Central memory CD8-positive, alpha-beta T cell (primary cell): ENCODE data around the gene CCDC92.

ENCODE experiments used
- ATAC-seq: fragments of 150-1000 bp; cut with Tn5 transposase; replicated peaks from 2 replicates; pipeline ENCODE4 v1.10.0; 2022; ENCODE audit warnings: mild to moderate bottlenecking, moderate FRiP score, moderate number of reproducible peaks; ENCODE audit not compliant: poor library complexity, severe bottlenecking; ENCODE audit errors: extremely low read depth
- DNase-seq, 2 donors: peaks; one replicate each; pipeline ENCODE4 v3.0.0; 2021; ENCODE audit warnings: low spot score in 2 of 2
- H3K27ac Mint-ChIP-seq: one replicate; pipeline ENCODE4 v1.8.0; 2022; ENCODE audit warnings: low read depth, mild to moderate bottlenecking, moderate library complexity, mixed read lengths
- H3K27me3 Mint-ChIP-seq: one replicate; pipeline ENCODE4 v1.8.0; 2022; ENCODE audit warnings: mixed read lengths
- H3K36me3 Mint-ChIP-seq: one replicate; pipeline ENCODE4 v1.8.0; 2022; ENCODE audit warnings: mild to moderate bottlenecking, moderate library complexity, mixed read lengths; ENCODE audit not compliant: insufficient read depth
- H3K4me1 Mint-ChIP-seq: one replicate; pipeline ENCODE4 v1.8.0; 2022; ENCODE audit warnings: mixed read lengths
- H3K4me3 Mint-ChIP-seq: one replicate; pipeline ENCODE4 v1.8.0; 2022; ENCODE audit warnings: mild to moderate bottlenecking, moderate library complexity, mixed read lengths
- H3K9me3 Mint-ChIP-seq: one replicate; pipeline ENCODE4 v1.8.0; 2022; ENCODE audit warnings: mixed read lengths

Gene CCDC92

GRCh38 chr12:123898673-123899072, 74.0 kb downstream of the CCDC92 start:
- Mint-ChIP-seq H3K36me3 (peaks cover 1% of the 10 kb centered on the region), H3K27ac (no peak overlapping the region), H3K4me1 (peaks cover 5% of the 10 kb centered on the region), H3K4me3 (no peak overlapping the region), H3K27me3 (peaks cover 45% of the 10 kb centered on the region), H3K9me3 (no peaks in the 10 kb centered on the region)
- DNase-seq, result no peak
- no peak for ATAC-seq

DNA sequence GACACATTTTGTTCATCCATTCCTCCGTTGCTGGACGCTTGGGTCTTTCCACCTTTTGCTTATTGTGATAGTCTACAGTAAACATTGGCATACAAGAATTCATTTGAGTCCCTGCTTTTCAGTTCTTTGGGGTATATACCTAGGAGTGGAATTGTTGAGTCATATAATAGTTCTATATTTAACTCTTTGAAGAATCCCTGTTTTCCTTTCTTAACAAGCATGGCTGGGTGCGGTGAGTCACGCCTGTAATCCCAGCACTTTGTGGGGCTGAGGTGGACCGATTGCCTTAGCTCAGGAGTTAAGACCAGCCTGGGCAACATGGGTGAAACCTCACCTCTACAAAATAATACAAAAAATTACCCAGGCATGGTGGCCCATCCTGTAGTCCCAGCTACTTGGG, 75.4 kb downstream of the CCDC92 start:
- Mint-ChIP-seq H3K36me3 (peaks cover 1% of the 10 kb centered on the region), H3K9me3 (no peaks in the 10 kb centered on the region), H3K27me3 (peaks cover 46% of the 10 kb centered on the region), H3K4me3 (no peak overlapping the region), H3K4me1 (peaks cover 5% of the 10 kb centered on the region), H3K27ac (no peak overlapping the region)
- no peak for ATAC-seq
- DNase-seq, result no peak

GRCh38 chr12:123896767-123897166, 75.9 kb downstream of the CCDC92 start:
- Mint-ChIP-seq H3K9me3 (no peaks in the 10 kb centered on the region), H3K4me1 (peaks cover 5% of the 10 kb centered on the region), H3K27me3 (peaks cover 46% of the 10 kb centered on the region), H3K36me3 (peaks cover 1% of the 10 kb centered on the region), H3K4me3 (no peak overlapping the region), H3K27ac (no peak overlapping the region)
- ATAC-seq, result no peak
- no peak for DNase-seq

GRCh38 chr12:123895451-123895850, 77.2 kb downstream of the CCDC92 start:
- Mint-ChIP-seq H3K36me3 (peaks cover 2% of the 10 kb centered on the region), H3K27ac (no peak overlapping the region), H3K9me3 (no peaks in the 10 kb centered on the region), H3K4me1 (no peaks in the 10 kb centered on the region), H3K27me3 (peaks cover 47% of the 10 kb centered on the region), H3K4me3 (no peak overlapping the region)
- DNase-seq, result no peak
- no peak for ATAC-seq

DNA sequence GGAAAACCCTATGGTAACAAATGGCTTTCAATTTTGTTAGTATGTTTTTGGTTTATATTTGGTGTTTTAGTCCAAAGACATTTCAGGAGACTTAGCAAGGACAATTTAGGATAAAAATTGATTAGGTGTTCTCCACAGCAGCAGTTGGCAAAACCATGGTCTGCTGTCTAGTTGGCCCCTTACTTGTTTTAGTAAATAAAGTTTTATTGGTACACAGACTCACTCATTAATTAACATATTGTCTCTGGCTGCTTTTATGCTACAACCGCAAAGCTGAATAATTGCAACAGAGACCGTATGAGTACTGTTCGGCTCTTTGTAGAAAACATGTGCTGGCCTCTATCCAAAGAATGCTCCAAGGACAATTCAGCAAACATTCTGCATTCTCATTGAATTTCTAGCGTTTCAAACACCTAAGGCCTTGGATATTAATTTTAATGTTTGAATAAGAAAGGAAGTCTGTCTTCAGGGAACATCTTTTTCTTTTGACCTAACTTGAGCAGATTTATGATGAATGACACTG, 77.7 kb downstream of the CCDC92 start:
- no peaks in the 10 kb centered on the region for H3K4me1 Mint-ChIP-seq
- H3K36me3 Mint-ChIP-seq, result peaks cover 4% of the 10 kb centered on the region
- ATAC-seq (no peak), DNase-seq (no peak)
- no peaks in the 10 kb centered on the region for H3K9me3 Mint-ChIP-seq
- H3K27me3 Mint-ChIP-seq, result peaks cover 47% of the 10 kb centered on the region
- no peak overlapping the region for H3K27ac Mint-ChIP-seq
- H3K4me3 Mint-ChIP-seq, result no peak overlapping the region

DNA sequence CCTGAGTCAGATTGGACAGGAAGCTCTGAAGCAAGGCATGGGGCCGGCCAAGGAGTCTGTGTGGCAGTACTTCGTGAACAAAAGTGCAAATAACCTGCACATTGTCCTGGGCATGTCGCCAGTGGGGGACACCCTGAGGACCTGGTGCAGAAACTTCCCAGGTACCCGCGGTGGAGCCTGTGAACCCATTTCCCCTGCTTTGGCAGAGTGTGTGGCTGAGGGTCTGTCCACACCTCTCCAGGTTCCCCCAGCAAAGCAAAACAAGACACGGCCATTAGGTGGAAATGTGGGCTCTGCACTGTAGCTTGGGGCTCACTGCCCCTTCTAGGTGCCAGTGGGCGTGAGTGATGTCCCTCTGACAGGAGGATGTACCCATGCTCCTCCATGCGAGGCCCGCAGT, 79.4 kb downstream of the CCDC92 start:
- DNase-seq (no peak), ATAC-seq (no peak)
- Mint-ChIP-seq H3K27me3 (peaks cover 48% of the 10 kb centered on the region), H3K4me3 (no peak overlapping the region), H3K27ac (no peak overlapping the region), H3K9me3 (no peaks in the 10 kb centered on the region), H3K36me3 (peaks cover 4% of the 10 kb centered on the region), H3K4me1 (no peaks in the 10 kb centered on the region)

DNA sequence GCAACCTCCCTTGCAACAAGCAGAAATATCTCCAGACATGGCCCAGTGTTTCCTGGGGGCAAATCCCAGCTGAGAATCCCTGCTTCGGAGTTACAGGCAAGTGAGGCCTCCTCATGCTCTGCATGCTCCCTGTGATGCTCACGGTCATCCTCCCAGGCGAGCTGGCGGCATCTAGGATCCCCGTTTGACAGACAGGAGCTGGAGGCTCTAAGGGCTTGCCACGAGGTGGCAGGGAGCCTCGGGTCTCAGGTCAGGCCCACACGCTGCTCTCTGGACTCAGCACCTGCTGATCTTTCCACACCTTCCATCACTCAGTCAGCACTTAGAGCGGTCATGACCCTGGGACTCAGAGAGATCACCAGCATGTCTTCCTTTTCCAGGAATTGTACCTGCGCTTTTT, 79.8 kb downstream of the CCDC92 start:
- Mint-ChIP-seq H3K4me1 (no peaks in the 10 kb centered on the region), H3K4me3 (no peak overlapping the region), H3K27me3 (peaks cover 48% of the 10 kb centered on the region), H3K9me3 (no peaks in the 10 kb centered on the region), H3K36me3 (peaks cover 4% of the 10 kb centered on the region), H3K27ac (no peak overlapping the region)
- DNase-seq (no peak), ATAC-seq (no peak)

GRCh38 chr12:123892180-123892559, 80.5 kb downstream of the CCDC92 start:
- DNase-seq (no peak), ATAC-seq (no peak)
- no peak overlapping the region for H3K4me3 Mint-ChIP-seq
- peaks cover 4% of the 10 kb centered on the region for H3K36me3 Mint-ChIP-seq
- H3K27ac Mint-ChIP-seq, result no peak overlapping the region
- no peaks in the 10 kb centered on the region for H3K4me1 Mint-ChIP-seq
- peaks cover 50% of the 10 kb centered on the region for H3K27me3 Mint-ChIP-seq
- H3K9me3 Mint-ChIP-seq, result no peaks in the 10 kb centered on the region

DNA sequence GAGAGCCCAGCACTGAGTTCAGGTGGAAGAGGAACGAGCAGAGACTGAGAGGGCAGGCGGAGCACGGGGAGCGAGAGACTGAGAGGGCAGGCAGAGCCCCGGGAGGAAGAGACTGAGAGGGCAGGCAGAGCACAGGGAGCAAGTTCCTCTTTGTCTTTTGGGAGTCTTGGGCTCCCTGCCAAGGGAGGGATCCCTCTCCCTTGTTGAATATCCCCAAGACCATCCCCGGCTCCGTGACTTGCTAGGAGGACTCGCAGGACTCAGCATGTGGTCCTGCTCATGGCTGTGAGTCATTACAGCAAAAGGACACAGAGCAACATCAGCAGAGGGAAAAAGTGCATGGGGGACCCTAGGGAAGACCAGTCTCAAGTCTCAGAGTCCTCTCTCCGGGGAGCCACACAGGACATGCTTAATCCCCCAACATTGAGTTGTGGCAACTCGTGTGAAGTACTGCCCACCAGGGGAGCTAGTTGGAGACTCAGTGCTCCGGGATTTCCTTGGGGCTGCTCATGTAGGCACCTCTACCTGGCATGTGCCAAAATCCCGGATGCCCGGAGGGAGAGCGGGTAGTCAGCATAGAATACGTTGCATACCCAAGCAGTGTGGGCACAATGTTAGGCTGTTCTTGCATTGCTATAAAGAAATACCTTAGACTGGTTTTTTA, 81.0 kb downstream of the CCDC92 start:
- Mint-ChIP-seq H3K4me1 (no peaks in the 10 kb centered on the region), H3K27ac (no peak overlapping the region), H3K9me3 (no peaks in the 10 kb centered on the region), H3K27me3 (peaks cover 55% of the 10 kb centered on the region), H3K36me3 (peaks cover 4% of the 10 kb centered on the region), H3K4me3 (no peak overlapping the region)
- ATAC-seq (no peak), DNase-seq (no peak)

GRCh38 chr12:123891011-123891410, 81.6 kb downstream of the CCDC92 start:
- no peak for ATAC-seq
- H3K9me3 Mint-ChIP-seq, result no peaks in the 10 kb centered on the region
- peaks cover 60% of the 10 kb centered on the region for H3K27me3 Mint-ChIP-seq
- H3K36me3 Mint-ChIP-seq, result peaks cover 5% of the 10 kb centered on the region
- no peak for DNase-seq
- no peaks in the 10 kb centered on the region for H3K4me1 Mint-ChIP-seq
- no peak overlapping the region for H3K27ac Mint-ChIP-seq
- no peak overlapping the region for H3K4me3 Mint-ChIP-seq

DNA sequence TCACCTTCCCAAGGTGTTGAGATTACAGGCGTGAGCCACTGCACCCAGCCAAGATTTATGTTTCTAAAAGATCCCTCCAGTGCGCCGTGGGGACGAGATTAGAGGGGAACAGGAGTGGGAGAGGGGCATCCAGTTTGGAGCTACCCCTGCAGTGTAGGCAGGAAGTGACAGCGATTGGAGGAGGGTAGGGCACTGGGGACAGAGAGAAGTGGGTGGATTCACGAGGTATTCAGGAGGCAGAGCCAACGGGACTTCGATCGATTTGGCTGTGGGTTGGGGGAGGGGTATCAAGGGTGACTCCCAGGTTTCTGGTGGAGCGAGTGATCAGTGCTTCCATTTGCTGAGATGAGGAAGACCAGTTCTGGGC, 82.1 kb downstream of the CCDC92 start:
- peaks cover 65% of the 10 kb centered on the region for H3K27me3 Mint-ChIP-seq
- peaks cover 5% of the 10 kb centered on the region for H3K36me3 Mint-ChIP-seq
- H3K4me1 Mint-ChIP-seq, result no peaks in the 10 kb centered on the region
- no peaks in the 10 kb centered on the region for H3K9me3 Mint-ChIP-seq
- ATAC-seq (no peak), DNase-seq (no peak)
- no peak overlapping the region for H3K4me3 Mint-ChIP-seq
- no peak overlapping the region for H3K27ac Mint-ChIP-seq

- peaks cover 71% of the 10 kb centered on the region for H3K27me3 Mint-ChIP-seq
- peaks cover 5% of the 10 kb centered on the region for H3K36me3 Mint-ChIP-seq
- H3K9me3 Mint-ChIP-seq, result no peaks in the 10 kb centered on the region
- H3K4me3 Mint-ChIP-seq, result no peak overlapping the region
- ATAC-seq (no peak), DNase-seq (no peak)
- H3K4me1 Mint-ChIP-seq, result no peaks in the 10 kb centered on the region
- no peak overlapping the region for H3K27ac Mint-ChIP-seq
Observed at GRCh38 chr12:123889848-123890535, 82.6 kb downstream of the CCDC92 start.

DNA sequence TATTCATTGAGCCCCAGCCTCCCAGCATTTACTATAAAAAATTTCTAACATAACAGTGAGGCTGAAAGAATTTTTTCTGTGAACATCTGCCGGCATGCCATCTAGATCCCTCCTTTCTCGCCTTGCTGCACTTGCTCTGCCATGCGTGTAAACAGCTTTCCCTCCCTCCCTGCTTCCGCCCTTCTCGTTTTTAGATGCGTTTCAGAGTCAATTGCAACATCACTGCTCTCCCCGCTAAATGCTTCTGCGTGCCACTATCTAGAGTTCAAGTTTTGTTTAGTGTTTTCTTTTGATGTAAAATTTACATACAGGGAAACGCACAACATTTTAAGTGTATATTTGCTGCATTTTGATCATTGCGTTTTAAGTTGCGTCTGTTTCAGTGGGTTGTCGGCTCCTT, 83.6 kb downstream of the CCDC92 start:
- Mint-ChIP-seq H3K27ac (no peak overlapping the region), H3K4me3 (no peak overlapping the region), H3K27me3 (peaks cover 76% of the 10 kb centered on the region), H3K36me3 (peaks cover 5% of the 10 kb centered on the region), H3K4me1 (no peaks in the 10 kb centered on the region), H3K9me3 (no peaks in the 10 kb centered on the region)
- DNase-seq, result no peak
- no peak for ATAC-seq
